Osteocyte (in vitro differentiated cells): Measurements from ENCODE around the gene HIRA. TPM values are rescaled to one million over a fixed set of nuclear protein-coding genes. Genes with fewer than 3 reads are reported as not detected.
"Not testable (repeated sequence)": the region's sequence is repeated elsewhere in the genome, so short reads cannot be mapped to it uniquely, and the experiment has no call there.

Source experiments
- DNase-seq: peaks from one replicate; pipeline ENCODE4 v3.0.0; 2021; ENCODE audit warnings: mixed read lengths; ENCODE audit not compliant: unreplicated experiment; ENCODE audit errors: extremely low spot score
- H3K27ac Mint-ChIP-seq: one replicate; pipeline ENCODE4 v1.8.0; 2021; ENCODE audit warnings: mild to moderate bottlenecking, mixed read lengths; ENCODE audit not compliant: unreplicated experiment
- H3K27me3 Mint-ChIP-seq: one replicate; pipeline ENCODE4 v1.8.0; 2021; ENCODE audit warnings: mixed read lengths; ENCODE audit not compliant: unreplicated experiment
- H3K36me3 Mint-ChIP-seq: one replicate; pipeline ENCODE4 v1.8.0; 2021; ENCODE audit warnings: mixed read lengths; ENCODE audit not compliant: unreplicated experiment
- H3K4me1 Mint-ChIP-seq: one replicate; pipeline ENCODE4 v1.8.0; 2021; ENCODE audit warnings: mixed read lengths; ENCODE audit not compliant: unreplicated experiment
- H3K4me3 Mint-ChIP-seq: one replicate; pipeline ENCODE4 v1.8.0; 2021; ENCODE audit warnings: mild to moderate bottlenecking, moderate library complexity, mixed read lengths; ENCODE audit not compliant: unreplicated experiment
- H3K9me3 Mint-ChIP-seq: one replicate; pipeline ENCODE4 v1.8.0; 2021; ENCODE audit warnings: mixed read lengths; ENCODE audit not compliant: unreplicated experiment
- total RNA-seq: library from RNA; stranded (reverse); gene quantifications from 2 replicates; pipeline ENCODE4 v1.2.1, GENCODE V29; 2021
- TF ChIP-seq, protein P1 (sequence below): fragments of 200-600 bp; sonication (generic); IDR thresholded peaks from 2 replicates; pipeline ENCODE4 v1.5.0; 2021; ENCODE audit warnings: antibody characterized with exemption, mild to moderate bottlenecking, moderate library complexity

HIRA gene
- total RNA-seq, 1 donor from 2014 or later: 33.2 TPM

DNA sequence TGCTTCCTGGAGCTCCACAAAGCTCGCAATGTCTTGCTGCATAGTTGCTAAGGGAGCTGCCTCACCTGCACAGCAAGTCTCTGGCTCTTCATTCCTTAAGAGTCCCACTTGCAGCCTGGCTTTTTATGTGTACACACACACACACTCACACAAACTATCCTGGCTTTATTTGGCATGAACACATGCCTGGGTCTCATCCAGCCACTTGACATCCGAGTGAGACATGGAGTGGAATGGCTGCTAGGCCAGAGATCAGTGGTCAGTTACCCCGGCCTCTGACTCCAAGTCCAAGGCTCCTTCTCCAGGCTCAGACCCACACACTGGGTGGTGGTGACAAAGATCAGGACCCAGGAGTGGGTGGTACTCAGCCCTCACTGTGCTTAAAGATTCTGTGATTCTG is 102.1 kb downstream of the HIRA start:
- no peak overlapping the region for H3K27ac Mint-ChIP-seq
- H3K36me3 Mint-ChIP-seq: peaks cover 60% of the 10 kb centered on the region
- no peaks in the 10 kb centered on the region for H3K4me1 Mint-ChIP-seq

DNA sequence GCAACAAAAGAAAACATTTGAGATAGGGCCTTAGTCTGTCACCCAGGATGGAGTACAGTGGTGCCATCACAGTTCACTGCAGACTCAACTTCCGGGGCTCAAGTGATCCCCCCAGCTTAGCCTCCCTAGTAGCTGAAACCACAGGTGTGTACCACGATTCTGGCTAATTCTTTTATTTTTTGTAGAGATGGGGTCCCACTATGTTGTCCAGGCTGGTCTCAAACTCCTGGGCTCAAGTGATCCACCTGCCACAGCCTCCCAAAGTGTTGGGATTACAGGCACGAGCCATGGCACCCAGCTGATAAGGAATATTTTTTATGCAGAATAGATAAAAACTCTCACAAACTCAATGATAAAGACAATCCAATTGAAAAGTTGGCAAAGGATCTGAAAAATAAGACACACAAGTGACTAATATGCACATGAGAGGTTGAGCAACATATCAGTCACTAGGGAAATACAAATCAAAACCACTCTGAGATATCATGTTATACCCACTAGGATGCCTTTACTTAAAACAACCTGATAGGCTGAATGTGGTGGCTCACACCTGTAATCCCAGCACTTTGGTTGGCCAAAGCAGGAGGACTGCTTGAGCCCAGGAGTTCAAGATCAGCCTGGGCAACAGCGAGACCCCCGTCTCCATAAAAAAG is 106.1 kb downstream of the HIRA start:
- H3K36me3 Mint-ChIP-seq: peaks cover 30% of the 10 kb centered on the region
- TF ChIP-seq, protein P1, sequence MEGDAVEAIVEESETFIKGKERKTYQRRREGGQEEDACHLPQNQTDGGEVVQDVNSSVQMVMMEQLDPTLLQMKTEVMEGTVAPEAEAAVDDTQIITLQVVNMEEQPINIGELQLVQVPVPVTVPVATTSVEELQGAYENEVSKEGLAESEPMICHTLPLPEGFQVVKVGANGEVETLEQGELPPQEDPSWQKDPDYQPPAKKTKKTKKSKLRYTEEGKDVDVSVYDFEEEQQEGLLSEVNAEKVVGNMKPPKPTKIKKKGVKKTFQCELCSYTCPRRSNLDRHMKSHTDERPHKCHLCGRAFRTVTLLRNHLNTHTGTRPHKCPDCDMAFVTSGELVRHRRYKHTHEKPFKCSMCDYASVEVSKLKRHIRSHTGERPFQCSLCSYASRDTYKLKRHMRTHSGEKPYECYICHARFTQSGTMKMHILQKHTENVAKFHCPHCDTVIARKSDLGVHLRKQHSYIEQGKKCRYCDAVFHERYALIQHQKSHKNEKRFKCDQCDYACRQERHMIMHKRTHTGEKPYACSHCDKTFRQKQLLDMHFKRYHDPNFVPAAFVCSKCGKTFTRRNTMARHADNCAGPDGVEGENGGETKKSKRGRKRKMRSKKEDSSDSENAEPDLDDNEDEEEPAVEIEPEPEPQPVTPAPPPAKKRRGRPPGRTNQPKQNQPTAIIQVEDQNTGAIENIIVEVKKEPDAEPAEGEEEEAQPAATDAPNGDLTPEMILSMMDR: no peak
- no peaks in the 10 kb centered on the region for H3K4me1 Mint-ChIP-seq
- no peak overlapping the region for H3K27ac Mint-ChIP-seq
- no peak for DNase-seq
- peaks cover 5% of the 10 kb centered on the region for H3K9me3 Mint-ChIP-seq
- H3K27me3 Mint-ChIP-seq: no peaks in the 10 kb centered on the region
- no peak overlapping the region for H3K4me3 Mint-ChIP-seq

More for the DNA sequence above, 102.1 kb downstream of the HIRA start:
- TF ChIP-seq, protein P1: no peak
- Mint-ChIP-seq H3K4me3 (no peak overlapping the region), H3K9me3 (peaks cover 16% of the 10 kb centered on the region), H3K27me3 (no peaks in the 10 kb centered on the region)
- DNase-seq: no peak

DNA sequence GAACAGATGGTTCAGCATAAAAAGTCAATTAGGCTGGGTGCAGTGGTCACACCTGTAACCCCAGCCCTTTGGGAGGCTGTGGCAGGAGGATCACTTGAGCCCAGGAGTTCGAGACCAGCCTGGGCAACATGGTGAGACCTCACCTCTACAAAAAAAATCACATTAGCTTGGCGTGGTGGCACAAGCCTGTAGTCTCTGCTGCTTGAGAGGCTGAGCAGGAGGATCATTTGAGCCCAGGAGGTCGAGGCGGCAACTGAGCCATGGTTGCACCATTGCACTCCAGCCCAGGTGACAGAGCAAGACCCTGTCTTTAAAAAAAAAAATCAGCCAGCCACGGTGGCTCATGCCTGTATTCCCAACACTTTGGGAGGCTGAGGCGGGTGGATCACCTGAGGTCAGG is 108.1 kb downstream of the HIRA start:
- not testable (repeated sequence) for H3K27ac Mint-ChIP-seq, H3K4me3 Mint-ChIP-seq, DNase-seq, H3K4me1 Mint-ChIP-seq, H3K27me3 Mint-ChIP-seq
- peaks cover 17% of the 10 kb centered on the region for H3K9me3 Mint-ChIP-seq
- peaks cover 13% of the 10 kb centered on the region for H3K36me3 Mint-ChIP-seq

DNA sequence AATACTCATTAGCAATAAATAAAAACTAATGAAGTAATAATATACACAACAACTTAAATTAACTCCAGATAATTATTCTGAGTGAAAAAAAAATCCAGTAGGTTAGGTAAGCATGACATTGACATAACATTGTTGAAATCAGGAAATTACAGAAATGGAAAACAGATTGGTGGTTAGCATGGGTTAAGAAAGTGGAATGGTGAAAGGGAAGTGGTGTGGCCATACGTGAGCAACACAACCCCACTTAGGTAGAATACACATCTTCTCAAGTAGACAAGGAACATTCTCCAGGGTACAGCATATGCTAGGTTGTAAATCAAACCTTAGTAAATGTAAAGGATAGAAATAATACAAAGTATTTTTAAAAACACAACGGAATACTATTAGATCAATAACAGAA is 109.8 kb downstream of the HIRA start:
- Mint-ChIP-seq H3K4me3 (no peak overlapping the region), H3K9me3 (peaks cover 21% of the 10 kb centered on the region), H3K36me3 (peaks cover 10% of the 10 kb centered on the region), H3K4me1 (no peaks in the 10 kb centered on the region), H3K27me3 (no peaks in the 10 kb centered on the region), H3K27ac (no peak overlapping the region)
- TF ChIP-seq, protein P1: no peak
- no peak for DNase-seq

DNA sequence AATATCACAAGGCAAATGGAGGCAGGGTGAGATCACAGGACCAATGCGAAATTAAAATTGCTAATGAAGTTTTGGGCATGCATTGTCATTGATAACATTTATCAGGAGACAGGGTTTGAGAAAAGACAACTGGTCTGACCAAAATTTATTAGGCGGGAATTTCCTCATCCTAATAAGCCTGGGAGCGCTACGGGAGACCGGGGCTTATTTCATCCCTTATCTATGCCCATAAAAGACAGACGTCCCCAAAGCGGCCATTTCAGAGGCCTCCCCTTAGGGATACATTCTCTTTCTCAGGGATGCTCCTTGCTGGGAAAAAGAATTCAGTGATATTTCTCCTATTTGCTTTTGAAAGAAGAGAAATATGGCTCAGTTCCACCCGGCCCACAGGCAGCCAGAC is 111.4 kb downstream of the HIRA start:
- H3K9me3 Mint-ChIP-seq: peaks cover 19% of the 10 kb centered on the region
- not testable (repeated sequence) for H3K36me3 Mint-ChIP-seq, DNase-seq, H3K27ac Mint-ChIP-seq, H3K27me3 Mint-ChIP-seq, H3K4me3 Mint-ChIP-seq, H3K4me1 Mint-ChIP-seq

DNA sequence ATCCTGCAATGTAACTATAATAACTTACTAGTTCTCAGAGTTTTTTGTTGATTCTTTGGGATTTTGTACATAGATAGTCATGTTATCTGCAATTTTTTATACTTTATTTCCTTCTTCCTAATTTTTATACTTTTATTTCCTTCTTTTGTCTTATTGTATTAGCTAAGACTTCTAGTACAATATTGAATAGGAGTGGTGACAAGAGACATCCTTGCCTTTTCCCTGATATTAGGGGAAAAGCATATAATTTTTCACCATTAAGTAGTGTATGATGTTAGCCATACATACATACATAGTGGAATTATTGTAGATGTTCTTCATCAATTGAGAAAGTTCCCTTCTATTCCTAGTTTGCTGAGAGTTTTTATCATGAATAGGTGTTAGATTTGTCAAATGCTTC is 112.3 kb downstream of the HIRA start:
- Mint-ChIP-seq H3K4me1 (no peaks in the 10 kb centered on the region), H3K4me3 (no peak overlapping the region), H3K27me3 (peaks cover under 1% of the 10 kb centered on the region), H3K36me3 (peaks cover 5% of the 10 kb centered on the region), H3K27ac (no peak overlapping the region), H3K9me3 (peaks cover 21% of the 10 kb centered on the region)
- TF ChIP-seq, protein P1: no peak
- no peak for DNase-seq
